ENCODE data around the gene TUG1. TPM values are rescaled to one million over a fixed set of nuclear protein-coding genes. Genes with fewer than 3 reads are reported as not detected.

The TUG1 gene
- total and polyA plus RNA-seq, 9 of the 15 experiments (the other 6 are each of a cell fraction or from before 2014, with no cell fraction given), result 24.7 to 132 (median 58.9) TPM

GRCh38 chr22:30920407-30920806 is 48.7 kb upstream of the TUG1 start (continued):
- TF ChIP-seq EP300 (IDR thresholded peaks at IDR 0.05; ENCODE audit: low read length), result no peak
- TF ChIP-seq ZNF408 (CRISPR knock-in tag; IDR thresholded peaks at IDR 0.05; ENCODE audit: low read depth), result no peak
- TF ChIP-seq ZZZ3 (IDR thresholded peaks at IDR 0.05), result no peak
- no peak for TF ChIP-seq FOXA1 (IDR thresholded peaks at IDR 0.05; ENCODE audit: borderline replicate concordance)
- no peak for TF ChIP-seq NFE2 (IDR thresholded peaks at IDR 0.05; ENCODE audit: low read depth)
- peak; percentile 92 for TF ChIP-seq SMC3 (conservative IDR thresholded peaks at IDR 0.05; ENCODE audit: insufficient read depth, low read depth, low read length)
- TF ChIP-seq RCOR1 (IDR thresholded peaks at IDR 0.05; ENCODE audit: borderline replicate concordance in 1 of 2, low read depth in 2 of 2, low read length in 2 of 2), result no peak
- no peak for TF ChIP-seq DNMT1 (IDR thresholded peaks at IDR 0.05)
- no peak for TF ChIP-seq ZNF57 (CRISPR knock-in tag; IDR thresholded peaks at IDR 0.05)
- no peak for TF ChIP-seq SETDB1 (IDR thresholded peaks at IDR 0.05; ENCODE audit: low read length)
- TF ChIP-seq ZNF318 (IDR thresholded peaks at IDR 0.05; ENCODE audit: borderline replicate concordance in 1 of 2, low read depth in 1 of 2), result no peak
- TF ChIP-seq LCOR (CRISPR knock-in tag; IDR thresholded peaks at IDR 0.05), result no peak
- TF ChIP-seq TGIF2 (CRISPR knock-in tag; IDR thresholded peaks at IDR 0.05), result no peak
- TF ChIP-seq, protein P1, sequence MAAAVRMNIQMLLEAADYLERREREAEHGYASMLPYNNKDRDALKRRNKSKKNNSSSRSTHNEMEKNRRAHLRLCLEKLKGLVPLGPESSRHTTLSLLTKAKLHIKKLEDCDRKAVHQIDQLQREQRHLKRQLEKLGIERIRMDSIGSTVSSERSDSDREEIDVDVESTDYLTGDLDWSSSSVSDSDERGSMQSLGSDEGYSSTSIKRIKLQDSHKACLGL (CRISPR knock-in tag; IDR thresholded peaks at IDR 0.05; ENCODE audit: borderline replicate concordance, poor library complexity, severe bottlenecking), result no peak
- TF ChIP-seq CAMTA2 (CRISPR knock-in tag; conservative IDR thresholded peaks at IDR 0.05), result no peak
- no peak for TF ChIP-seq IRF1 (CRISPR knock-in tag; IDR thresholded peaks at IDR 0.05; ENCODE audit: borderline replicate concordance)
- TF ChIP-seq ZBED1 (IDR thresholded peaks at IDR 0.05), result no peak
- TF ChIP-seq, protein P2, sequence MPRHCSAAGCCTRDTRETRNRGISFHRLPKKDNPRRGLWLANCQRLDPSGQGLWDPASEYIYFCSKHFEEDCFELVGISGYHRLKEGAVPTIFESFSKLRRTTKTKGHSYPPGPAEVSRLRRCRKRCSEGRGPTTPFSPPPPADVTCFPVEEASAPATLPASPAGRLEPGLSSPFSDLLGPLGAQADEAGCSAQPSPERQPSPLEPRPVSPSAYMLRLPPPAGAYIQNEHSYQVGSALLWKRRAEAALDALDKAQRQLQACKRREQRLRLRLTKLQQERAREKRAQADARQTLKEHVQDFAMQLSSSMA (CRISPR knock-in tag; IDR thresholded peaks at IDR 0.05), result no peak
- TF ChIP-seq SP2 (IDR thresholded peaks at IDR 0.05; ENCODE audit: extremely low read depth, low read depth, low read length, poor library complexity, severe bottlenecking), result no peak
- peak; percentile 68; the same call in 1 of the 2 replicates for TF ChIP-seq ARID2 (IDR thresholded peaks at IDR 0.05)
- no peak for TF ChIP-seq HMG20A (CRISPR knock-in tag; conservative IDR thresholded peaks at IDR 0.05)
